H9 (cell line): ENCODE results near the gene TMUB2. TPM values are rescaled to one million over a fixed set of nuclear protein-coding genes. Genes with fewer than 3 reads are reported as not detected.

Experiments used
- DNase-seq: peaks from one replicate; pipeline ENCODE4 v3.0.0-alpha.2; 2017
- H2AFZ ChIP-seq: one replicate; pipeline ENCODE4 v1.6.1; 2013; ENCODE audit warnings: mild to moderate bottlenecking, low read length, control low read depth, moderate library complexity
- H2AK5ac ChIP-seq: 2 replicates; pipeline ENCODE4 v1.6.1; 2013; ENCODE audit warnings: low read length, control low read depth, mixed read lengths; ENCODE audit not compliant: insufficient read length
- H2BK120ac ChIP-seq: one replicate; pipeline ENCODE4 v1.6.1; 2013; ENCODE audit warnings: low read depth, mild to moderate bottlenecking, low read length, control low read depth, inconsistent platforms; ENCODE audit not compliant: poor library complexity, severe bottlenecking
- H2BK12ac ChIP-seq: 2 replicates; pipeline ENCODE4 v1.6.1; 2013; ENCODE audit warnings: low read length, control low read depth, mixed read lengths, low read depth; ENCODE audit not compliant: insufficient read length
- H2BK15ac ChIP-seq: 2 replicates; pipeline ENCODE4 v1.6.1; 2013; ENCODE audit warnings: low read depth, low read length, control low read depth
- H2BK20ac ChIP-seq: one replicate; pipeline ENCODE4 v1.6.1; 2013; ENCODE audit warnings: low read depth, mild to moderate bottlenecking, low read length, control low read depth, inconsistent platforms; ENCODE audit not compliant: poor library complexity, severe bottlenecking
- H2BK5ac ChIP-seq: 2 replicates; pipeline ENCODE4 v1.6.1; 2013; ENCODE audit warnings: low read length, control low read depth, mixed read lengths; ENCODE audit not compliant: insufficient read length
- H3K14ac ChIP-seq: 2 replicates; pipeline ENCODE4 v1.6.1; 2013; ENCODE audit warnings: low read length, control low read depth; ENCODE audit not compliant: insufficient read depth
- H3K18ac ChIP-seq: 2 replicates; pipeline ENCODE4 v1.6.1; 2013; ENCODE audit warnings: low read depth, mild to moderate bottlenecking, mixed read lengths, low read length, control low read depth; ENCODE audit not compliant: insufficient read length
- H3K23ac ChIP-seq: 2 replicates; pipeline ENCODE4 v1.6.1; 2013; ENCODE audit warnings: low read length, control low read depth, mixed read lengths, low read depth; ENCODE audit not compliant: insufficient read length
- H3K23me2 ChIP-seq: 2 replicates; pipeline ENCODE4 v1.6.1; 2013; ENCODE audit warnings: low read depth, mild to moderate bottlenecking, mixed read lengths, low read length, control low read depth; ENCODE audit not compliant: insufficient read length, poor library complexity, severe bottlenecking
- H3K27ac ChIP-seq: 2 replicates; pipeline ENCODE4 v1.5.1; 2013; ENCODE audit warnings: low read length, control low read depth, mixed read lengths, low read depth; ENCODE audit not compliant: insufficient read length
- H3K27me3 ChIP-seq: 2 replicates; pipeline ENCODE4 v1.6.1; 2013; ENCODE audit warnings: low read length, control low read depth, inconsistent platforms; ENCODE audit not compliant: insufficient read depth
- H3K4ac ChIP-seq: 2 replicates; pipeline ENCODE4 v1.6.1; 2013; ENCODE audit warnings: low read depth, mild to moderate bottlenecking, control low read depth, inconsistent platforms, low read length, moderate library complexity
- H3K4me1 ChIP-seq: 2 replicates; pipeline ENCODE4 v1.6.1; 2013; ENCODE audit warnings: low read length, control low read depth, inconsistent platforms; ENCODE audit not compliant: insufficient read depth
- H3K4me2 ChIP-seq: 2 replicates; pipeline ENCODE4 v1.6.1; 2013; ENCODE audit warnings: low read length, control low read depth, mixed read lengths; ENCODE audit not compliant: insufficient read length, insufficient read depth
- H3K56ac ChIP-seq: 2 replicates; pipeline ENCODE4 v1.6.1; 2013; ENCODE audit warnings: low read depth, mild to moderate bottlenecking, mixed read lengths, low read length, control low read depth; ENCODE audit not compliant: insufficient read length
- H3K79me1 ChIP-seq: 2 replicates; pipeline ENCODE4 v1.6.1; 2013; ENCODE audit warnings: low read depth, mild to moderate bottlenecking, moderate library complexity, low read length, control low read depth, inconsistent platforms; ENCODE audit not compliant: insufficient read depth, poor library complexity, severe bottlenecking
- H3K79me2 ChIP-seq: 2 replicates; pipeline ENCODE4 v1.6.1; 2013; ENCODE audit warnings: low read length, control low read depth, inconsistent platforms; ENCODE audit not compliant: insufficient read depth
- H3K9ac ChIP-seq: 2 replicates; pipeline ENCODE4 v1.6.1; 2013; ENCODE audit warnings: low read length, control low read depth, mixed read lengths; ENCODE audit not compliant: insufficient read length; ENCODE audit errors: extremely low read depth
- H3K9me3 ChIP-seq: one replicate; pipeline ENCODE4 v1.6.1; 2013; ENCODE audit warnings: low read depth, low read length, inconsistent platforms; ENCODE audit not compliant: control insufficient read depth
- H3T11ph ChIP-seq: one replicate; pipeline ENCODE4 v1.6.1; 2013; ENCODE audit warnings: mild to moderate bottlenecking, low read length, control low read depth, inconsistent platforms
- H4K20me1 ChIP-seq: one replicate; pipeline ENCODE4 v1.6.1; 2013; ENCODE audit not compliant: control insufficient read depth, insufficient read length, insufficient read depth
- H4K5ac ChIP-seq: 2 replicates; pipeline ENCODE4 v1.6.1; 2013; ENCODE audit warnings: low read depth, mild to moderate bottlenecking, mixed read lengths, low read length, control low read depth; ENCODE audit not compliant: insufficient read length
- H4K8ac ChIP-seq: replicated peaks from 2 replicates; pipeline ENCODE4 v1.6.1; 2013; ENCODE audit warnings: low read length, control low read depth, mixed read lengths, low read depth; ENCODE audit not compliant: insufficient read length
- H4K91ac ChIP-seq: 2 replicates; pipeline ENCODE4 v1.6.1; 2013; ENCODE audit warnings: low read depth, mild to moderate bottlenecking, moderate library complexity, mixed read lengths, low read length, control low read depth; ENCODE audit not compliant: insufficient read length
- H3K27ac Mint-ChIP-seq, 3 experiments: 2 replicates in 2 of 3; 3 replicates in 1 of 3; pipeline ENCODE4 v1.8.0; 2020 to 2021; ENCODE audit warnings: mixed read lengths in 3 of 3, mild to moderate bottlenecking in 1 of 3, moderate library complexity in 1 of 3
- H3K27me3 Mint-ChIP-seq: 2 replicates; pipeline ENCODE4 v1.8.0; 2021; ENCODE audit warnings: low read depth, mild to moderate bottlenecking, moderate library complexity, mixed read lengths
- H3K36me3 Mint-ChIP-seq, 3 experiments: 2 replicates in 2 of 3; 3 replicates in 1 of 3; pipeline ENCODE4 v1.8.0; 2020 to 2021; ENCODE audit warnings: low read depth in 3 of 3, mixed read lengths in 3 of 3; ENCODE audit not compliant: insufficient read depth in 1 of 3
- H3K4me1 Mint-ChIP-seq, 2 experiments: 2 replicates each; pipeline ENCODE4 v1.8.0; 2020; ENCODE audit warnings: mixed read lengths in 2 of 2
- H3K4me3 Mint-ChIP-seq, 2 experiments: 2 replicates in 1 of 2; 3 replicates in 1 of 2; pipeline ENCODE4 v1.8.0; 2020 to 2021; ENCODE audit warnings: mild to moderate bottlenecking in 2 of 2, mixed read lengths in 2 of 2, moderate library complexity in 1 of 2
- H3K9me3 Mint-ChIP-seq, 2 experiments: 2 replicates in 1 of 2; 3 replicates in 1 of 2; pipeline ENCODE4 v1.8.0; 2020; ENCODE audit warnings: mild to moderate bottlenecking in 2 of 2, mixed read lengths in 2 of 2, moderate library complexity in 1 of 2
- WGBS: extraction: QIAGEN DNeasy Blood & Tissue Kit; methylation state at CpG from one replicate; pipeline ENCODE4 v1.1.7; 2013; ENCODE audit warnings: missing lambda C conversion rate, low lambda C conversion rate, mixed read lengths; ENCODE audit not compliant: insufficient read length; ENCODE audit errors: extremely low coverage; 5-methylcytosine and 5-hydroxymethylcytosine counted together
- total RNA-seq: library from RNA; stranded (reverse); gene quantifications from 2 replicates; pipeline ENCODE4 v1.2.1, GENCODE V29; 2021
- TF ChIP-seq, protein P1 (sequence below): fragments of 200-600 bp; sonication (generic); conservative IDR thresholded peaks from 3 replicates; pipeline ENCODE4 v1.8.0; 2021; ENCODE audit warnings: antibody characterized with exemption, mild to moderate bottlenecking

Gene TMUB2
- total RNA-seq, 1 experiment from 2014 or later: 22.9 TPM

DNA sequence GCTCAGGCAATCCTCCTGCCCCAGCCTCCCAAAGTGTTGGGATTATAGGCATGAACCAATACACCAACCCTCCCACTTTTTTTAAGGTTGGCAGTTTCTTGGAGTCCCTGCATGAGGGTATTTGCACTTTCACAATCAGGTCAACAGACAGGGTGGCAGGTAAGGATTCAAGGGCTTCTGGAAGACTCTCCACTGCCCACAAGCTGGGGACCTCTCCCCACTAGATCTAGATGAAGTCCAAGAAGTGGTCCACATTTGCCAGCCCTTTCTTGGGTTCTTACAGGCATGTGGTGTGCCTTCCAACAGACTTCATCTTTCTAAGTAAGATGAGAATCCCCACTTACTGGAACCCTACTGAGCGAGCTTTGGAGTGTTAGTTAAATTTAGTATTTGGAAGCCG, 12.3 kb upstream of the TMUB2 start:
- Mint-ChIP-seq H3K27me3 (no peaks in the 10 kb centered on the region; the same call in 1 of the 2 replicates), H3K4me1 (peaks cover 8 to 21% of the 10 kb centered on the region in 2 experiments; a peak in 3 of 4 replicates), H3K27ac (no peak overlapping the region), H3K9me3 (peaks cover 0 to 1% of the 10 kb centered on the region in 2 experiments; a peak in 1 of 5 replicates), H3K36me3 (peaks cover 20 to 29% (median 28%) of the 10 kb centered on the region in 3 experiments), H3K4me3 (no peak overlapping the region)
- Histone ChIP-seq H4K20me1 (peaks cover 3% of the 10 kb centered on the region), H3K9me3 (no peaks in the 10 kb centered on the region), H3K56ac (no peak overlapping the region), H4K8ac (no peak overlapping the region), H3T11ph (no peak overlapping the region), H2BK12ac (no peak overlapping the region), H3K23me2 (no peaks in the 10 kb centered on the region), H3K27ac (no peak overlapping the region), H2BK5ac (no peak overlapping the region), H4K5ac (no peak overlapping the region), H3K4ac (no peak overlapping the region), H3K27me3 (no peaks in the 10 kb centered on the region), H3K79me1 (no peaks in the 10 kb centered on the region), H3K9ac (no peak overlapping the region), H2BK15ac (no peak overlapping the region), H3K4me2 (no peak overlapping the region), H3K23ac (no peak overlapping the region), H2AK5ac (no peak overlapping the region), H2BK120ac (no peak overlapping the region), H4K91ac (no peak overlapping the region), H2AFZ (no peak overlapping the region), H3K4me1 (no peaks in the 10 kb centered on the region; the same call in 1 of the 2 replicates), H2BK20ac (no peak overlapping the region), H3K14ac (no peak overlapping the region), H3K79me2 (no peaks in the 10 kb centered on the region), H3K18ac (no peak overlapping the region)
- TF ChIP-seq, protein P1, sequence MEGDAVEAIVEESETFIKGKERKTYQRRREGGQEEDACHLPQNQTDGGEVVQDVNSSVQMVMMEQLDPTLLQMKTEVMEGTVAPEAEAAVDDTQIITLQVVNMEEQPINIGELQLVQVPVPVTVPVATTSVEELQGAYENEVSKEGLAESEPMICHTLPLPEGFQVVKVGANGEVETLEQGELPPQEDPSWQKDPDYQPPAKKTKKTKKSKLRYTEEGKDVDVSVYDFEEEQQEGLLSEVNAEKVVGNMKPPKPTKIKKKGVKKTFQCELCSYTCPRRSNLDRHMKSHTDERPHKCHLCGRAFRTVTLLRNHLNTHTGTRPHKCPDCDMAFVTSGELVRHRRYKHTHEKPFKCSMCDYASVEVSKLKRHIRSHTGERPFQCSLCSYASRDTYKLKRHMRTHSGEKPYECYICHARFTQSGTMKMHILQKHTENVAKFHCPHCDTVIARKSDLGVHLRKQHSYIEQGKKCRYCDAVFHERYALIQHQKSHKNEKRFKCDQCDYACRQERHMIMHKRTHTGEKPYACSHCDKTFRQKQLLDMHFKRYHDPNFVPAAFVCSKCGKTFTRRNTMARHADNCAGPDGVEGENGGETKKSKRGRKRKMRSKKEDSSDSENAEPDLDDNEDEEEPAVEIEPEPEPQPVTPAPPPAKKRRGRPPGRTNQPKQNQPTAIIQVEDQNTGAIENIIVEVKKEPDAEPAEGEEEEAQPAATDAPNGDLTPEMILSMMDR: no peak
- WGBS: no CpG with 5 or more reads among the region's 2 CpGs
- DNase-seq: no peak
